Activated effector memory CD4-positive, alpha-beta T cell treated with Interleukin-2 at 50 U/mL for 16 hours (primary cell): ENCODE measurements around the gene PCLAF.
"Not testable (repeated sequence)": the region's sequence is repeated elsewhere in the genome, so short reads cannot be mapped to it uniquely, and the experiment has no call there.

ENCODE experiments used
- DNase-seq: peaks from one replicate; pipeline ENCODE4 v3.0.0-alpha.2; 2020

The PCLAF gene

DNA sequence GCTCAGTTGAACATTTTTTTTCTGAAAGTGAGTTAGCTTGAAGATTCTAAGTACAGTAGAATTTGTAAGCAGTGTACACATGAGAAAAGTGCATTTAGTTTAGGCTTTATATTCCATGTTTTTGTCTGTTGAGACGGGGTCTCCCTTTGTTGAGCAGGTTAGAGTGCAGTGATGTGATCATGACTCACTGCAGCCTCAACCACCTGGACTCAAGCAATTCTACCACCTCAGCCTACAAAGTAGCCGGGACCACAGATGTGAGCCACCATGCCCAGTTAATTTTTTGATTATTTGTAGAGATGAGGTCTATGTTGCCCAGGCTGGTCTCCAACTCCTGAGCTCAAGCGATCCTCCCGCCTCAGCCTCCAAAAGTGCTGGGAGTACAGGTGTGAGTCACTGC, 20.0 kb downstream of the PCLAF start:
- DNase-seq = no peak

DNA sequence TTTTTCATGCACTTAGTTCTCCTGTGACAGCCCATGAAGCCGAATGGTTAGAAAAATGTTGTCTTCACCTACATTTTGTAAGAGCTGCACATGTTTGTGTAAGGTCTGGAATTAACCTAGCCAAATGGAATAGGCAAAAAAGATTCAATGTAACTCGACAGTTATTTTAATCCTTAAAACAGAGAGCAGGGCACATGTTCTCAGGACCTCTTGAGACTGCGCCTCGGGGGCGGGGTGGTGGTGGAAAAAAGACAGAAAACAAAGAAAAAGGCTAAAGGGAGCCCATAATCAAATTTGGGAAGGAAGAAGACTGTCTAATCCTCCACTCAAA, 24.6 kb downstream of the PCLAF start:
- no peak for DNase-seq

DNA sequence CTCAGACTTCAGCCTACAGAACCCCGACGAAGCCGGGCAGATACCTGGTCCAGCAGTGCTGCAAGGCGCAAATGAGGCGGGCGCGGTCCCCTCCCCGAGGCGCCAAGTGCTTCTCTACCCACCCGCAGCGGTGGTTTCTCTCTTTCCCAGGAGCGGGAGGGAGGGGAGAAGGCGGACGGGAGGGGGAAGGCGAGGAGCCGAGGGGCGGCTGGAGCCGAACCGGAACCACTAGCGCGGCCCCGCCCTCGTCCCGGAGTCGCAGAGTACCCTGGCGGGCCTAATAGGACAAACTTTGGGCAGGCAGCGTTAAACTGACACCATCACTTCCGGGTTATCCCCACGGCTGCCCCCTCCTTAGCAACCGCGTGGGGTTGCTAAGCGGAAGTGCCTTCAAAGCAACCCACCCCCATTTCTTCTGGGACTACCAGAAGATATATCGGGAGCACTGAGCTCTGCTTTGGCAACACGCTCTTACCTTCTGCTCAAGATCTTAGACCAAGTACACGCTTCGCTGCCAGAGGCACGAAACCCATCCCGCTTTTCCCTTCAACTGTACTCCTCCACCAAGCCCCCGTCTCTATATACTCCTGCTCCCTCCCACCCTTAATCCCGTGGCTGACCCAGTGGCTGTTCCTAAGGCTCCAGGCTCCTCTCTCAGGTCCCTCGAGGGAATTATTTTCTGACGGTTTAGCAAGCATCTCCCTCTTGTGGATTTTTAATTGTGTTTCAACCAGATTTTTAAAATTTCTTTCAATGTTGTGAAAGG, 25.1 kb downstream of the PCLAF start, which contains the start of gene CSNK1G1:
CSNK1G1 (minus strand) TSS at position 230 of the 766 bp plus-strand sequence. CDS start 55,674 bp downstream, outside the sequence.
- DNase-seq = peak; percentile 86

DNA sequence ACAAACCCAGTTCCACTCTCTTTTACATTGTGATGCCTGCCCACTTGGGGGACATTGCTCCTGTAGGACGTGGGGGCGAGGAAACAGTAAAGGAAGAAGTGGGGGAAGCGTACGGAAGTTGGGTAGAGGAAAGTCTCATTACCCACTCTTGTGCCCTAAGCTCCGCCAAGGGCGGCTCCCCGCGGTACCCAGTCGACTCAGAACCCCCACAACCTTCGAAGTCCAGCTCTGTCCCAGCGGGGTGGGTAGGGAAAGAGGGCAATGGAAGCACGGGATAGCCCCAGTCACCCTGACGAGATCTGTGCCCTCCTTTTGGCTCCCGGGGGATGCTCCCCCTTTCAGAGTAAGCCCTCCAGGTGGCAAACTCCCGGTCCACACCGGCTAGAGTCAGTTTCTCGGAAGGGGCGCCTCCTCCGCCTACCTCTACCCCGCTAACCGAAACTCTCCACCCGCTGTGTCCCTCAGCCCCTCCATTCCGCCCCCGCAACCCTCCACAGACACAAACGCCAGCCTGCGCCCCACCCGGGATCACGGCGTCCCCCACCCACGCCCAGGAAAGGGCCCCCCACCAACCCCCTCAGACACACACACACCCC, 25.8 kb downstream of the PCLAF start:
- DNase-seq = no peak

DNA sequence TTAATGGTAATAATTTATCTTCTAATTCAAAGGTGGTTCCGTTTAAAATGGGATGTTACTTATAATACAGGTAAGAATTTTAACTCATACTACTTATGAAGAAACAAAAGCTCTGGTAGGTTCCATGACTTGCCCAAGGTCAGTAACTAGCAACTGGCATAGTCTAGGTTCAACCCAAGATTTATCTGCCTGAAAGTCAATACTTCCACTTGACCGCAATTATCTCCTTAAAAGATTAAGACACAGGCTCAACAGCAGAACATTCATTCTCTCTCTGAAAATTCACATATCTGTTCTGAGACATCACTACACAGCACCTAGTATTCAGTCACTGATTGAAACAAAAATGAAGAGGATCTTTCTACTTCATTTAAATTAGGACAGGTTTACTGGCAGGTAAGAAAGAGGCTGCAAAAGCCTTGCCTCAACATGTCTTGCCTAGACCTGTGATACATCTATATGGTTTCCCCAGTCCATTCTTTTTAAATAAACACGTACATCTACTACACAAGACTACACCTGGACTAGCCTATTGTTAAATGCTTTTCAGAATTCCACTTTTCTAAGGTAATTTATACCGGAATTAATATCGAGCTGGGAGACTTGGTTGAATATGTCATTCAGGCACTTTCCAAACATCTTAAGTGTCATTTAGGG, 26.4 kb downstream of the PCLAF start:
- no peak for DNase-seq

DNA sequence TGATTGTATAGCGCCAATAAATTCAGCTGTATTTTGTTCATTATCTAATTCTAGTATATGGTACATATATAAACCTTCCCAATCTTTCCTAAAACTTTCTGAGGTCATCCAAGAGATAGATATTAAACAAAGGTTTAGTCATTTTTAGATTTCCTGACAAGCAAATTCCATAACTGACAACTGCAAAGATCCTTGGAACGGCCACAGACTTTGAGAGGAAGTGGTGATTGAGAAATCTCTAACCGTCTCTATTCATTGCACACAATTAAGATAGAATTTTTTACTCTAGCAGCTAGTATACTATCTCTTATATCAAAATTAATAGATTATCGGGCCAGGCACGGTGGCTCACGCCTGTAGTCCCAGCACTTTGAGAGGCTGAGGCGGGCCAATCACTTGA, 30.0 kb downstream of the PCLAF start:
- DNase-seq = no peak

DNA sequence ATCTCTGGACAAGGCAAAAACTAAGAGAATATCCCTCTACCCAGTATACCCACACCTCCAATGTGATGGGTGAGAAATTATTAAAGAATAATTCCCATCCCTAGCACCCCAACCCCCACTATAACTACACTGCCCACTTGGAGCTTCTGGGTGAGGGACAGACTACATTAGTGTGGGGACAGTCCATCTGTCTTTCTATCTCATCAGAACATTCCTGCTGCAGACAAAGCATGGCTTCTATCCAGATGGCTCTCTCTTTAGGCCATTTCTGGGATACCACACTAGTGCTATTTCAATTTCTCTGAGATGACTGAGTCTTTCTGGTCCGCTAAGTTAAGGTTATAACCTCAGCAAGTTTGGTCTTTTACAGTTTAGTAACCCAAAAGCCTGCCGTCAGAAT, 31.9 kb downstream of the PCLAF start:
- DNase-seq = no peak

DNA sequence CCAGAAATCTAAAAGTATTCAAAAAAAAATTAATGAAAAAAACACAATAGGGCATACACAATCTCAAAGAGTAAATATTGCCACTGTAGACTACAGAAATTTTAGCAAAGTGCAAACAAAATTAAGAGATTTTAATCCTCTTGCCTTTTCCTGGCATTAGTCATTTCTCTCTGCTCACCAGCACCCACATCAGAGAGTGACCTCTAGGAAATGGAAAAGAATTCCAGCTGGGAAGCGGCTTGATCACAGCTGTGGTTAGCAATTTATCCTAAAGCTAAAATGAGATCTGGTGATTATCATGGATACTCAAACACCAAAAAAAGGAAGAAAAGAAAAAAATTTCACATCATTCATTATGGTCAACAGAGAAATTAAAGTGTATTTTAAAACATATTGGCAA, 32.8 kb downstream of the PCLAF start:
- no peak for DNase-seq

DNA sequence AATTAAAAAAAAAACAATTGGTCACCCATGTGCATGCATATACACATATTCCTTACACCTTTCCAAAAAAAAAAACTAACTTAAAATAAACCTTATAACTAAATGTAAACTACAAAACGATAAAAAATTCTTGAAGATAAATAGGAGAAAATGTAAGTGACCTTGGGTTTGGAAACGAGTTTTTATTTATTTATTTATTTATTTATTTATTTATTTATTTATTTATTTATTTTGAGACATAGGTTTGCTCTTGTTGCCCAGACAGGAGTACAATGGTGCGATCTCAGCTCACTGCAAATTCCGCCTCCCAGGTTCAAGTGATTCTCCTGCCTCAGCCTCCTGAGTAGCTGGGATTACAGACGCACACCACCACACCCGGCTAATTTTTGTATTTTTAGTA, 35.0 kb downstream of the PCLAF start:
- not testable (repeated sequence) for DNase-seq

DNA sequence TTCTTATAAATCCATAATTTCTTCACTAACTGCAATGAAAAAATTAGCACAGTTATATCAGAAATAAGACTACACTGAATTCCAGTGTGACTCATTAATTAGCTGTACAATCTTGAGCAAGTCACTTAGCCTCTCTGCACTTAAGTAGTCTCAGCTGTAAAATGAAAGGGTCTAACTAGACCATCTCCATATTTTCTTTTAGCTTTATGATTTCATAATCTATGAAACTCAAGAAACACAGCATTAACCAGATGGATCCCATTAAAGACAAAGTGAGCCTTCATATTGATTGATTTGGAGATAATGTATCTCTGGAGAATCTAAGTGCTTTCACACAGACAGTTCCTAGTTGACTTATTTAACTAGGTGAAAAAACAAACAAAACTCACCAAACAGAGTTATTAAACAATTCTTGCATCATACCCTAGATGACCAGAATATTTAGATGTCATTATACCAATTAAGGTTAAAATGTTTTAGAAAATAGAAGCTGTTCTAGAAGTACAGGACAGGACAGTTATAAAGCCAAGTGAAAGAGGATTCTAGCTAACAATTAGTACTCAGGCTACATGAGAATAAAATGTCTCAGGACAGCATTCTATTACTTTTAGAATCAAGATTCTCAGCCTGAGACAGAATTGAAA, 36.5 kb downstream of the PCLAF start:
- DNase-seq = no peak

DNA sequence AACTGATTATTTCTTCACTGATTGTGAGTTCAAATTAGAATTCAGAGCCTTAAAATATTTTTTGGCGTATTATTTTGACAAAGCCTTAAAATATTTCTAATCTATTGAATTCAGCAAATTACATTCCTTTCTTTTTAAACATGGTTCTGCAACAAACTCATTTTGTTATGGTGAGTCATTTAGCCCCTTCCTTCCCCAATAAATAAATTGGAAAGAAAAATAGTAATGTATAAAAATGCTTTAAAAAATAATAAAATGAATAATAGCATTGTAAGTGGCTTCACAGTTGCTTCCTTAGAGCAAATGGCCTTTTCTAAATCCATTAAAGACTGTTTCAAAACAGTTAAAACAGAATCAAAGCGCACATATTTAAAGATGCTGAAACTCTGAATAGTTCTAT, 37.4 kb downstream of the PCLAF start:
- DNase-seq = no peak

DNA sequence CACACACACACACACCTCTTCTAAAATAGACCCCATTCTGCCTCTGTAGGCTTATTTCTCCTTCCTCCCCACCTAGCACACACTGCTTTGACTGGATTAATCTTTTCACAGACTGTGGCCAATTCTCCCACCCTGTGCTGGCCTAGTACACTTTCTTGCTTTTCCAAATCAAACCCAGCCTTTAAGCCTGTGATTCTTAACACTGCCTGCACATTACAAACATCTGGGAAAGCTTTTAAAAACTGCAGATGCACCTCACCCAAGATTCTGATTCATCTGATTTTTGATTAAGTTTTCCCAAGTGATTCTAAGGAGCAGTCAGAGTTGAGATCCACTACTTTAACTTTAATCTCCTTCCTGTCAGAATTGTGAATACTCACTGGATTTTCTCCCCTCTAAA, 38.0 kb downstream of the PCLAF start:
- DNase-seq = no peak

DNA sequence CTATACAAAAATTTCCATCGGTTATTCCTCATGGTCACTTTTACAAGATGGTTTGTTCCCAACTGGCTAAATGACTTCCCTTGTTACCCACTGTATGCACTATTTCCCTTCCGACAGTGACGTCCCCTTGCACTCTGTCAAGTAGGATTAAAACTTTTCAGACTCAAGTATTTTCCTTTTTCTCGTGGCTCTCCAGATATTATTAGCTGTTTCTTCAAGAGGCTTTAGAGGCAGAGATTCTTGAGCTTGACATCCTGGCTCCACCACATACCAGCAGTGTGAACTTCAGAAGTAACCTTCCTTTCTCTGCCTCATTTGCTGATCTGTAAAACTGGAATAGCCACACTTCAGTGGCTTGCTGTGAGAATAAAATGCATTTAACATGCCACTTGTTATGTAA, 39.3 kb downstream of the PCLAF start:
- no peak for DNase-seq

DNA sequence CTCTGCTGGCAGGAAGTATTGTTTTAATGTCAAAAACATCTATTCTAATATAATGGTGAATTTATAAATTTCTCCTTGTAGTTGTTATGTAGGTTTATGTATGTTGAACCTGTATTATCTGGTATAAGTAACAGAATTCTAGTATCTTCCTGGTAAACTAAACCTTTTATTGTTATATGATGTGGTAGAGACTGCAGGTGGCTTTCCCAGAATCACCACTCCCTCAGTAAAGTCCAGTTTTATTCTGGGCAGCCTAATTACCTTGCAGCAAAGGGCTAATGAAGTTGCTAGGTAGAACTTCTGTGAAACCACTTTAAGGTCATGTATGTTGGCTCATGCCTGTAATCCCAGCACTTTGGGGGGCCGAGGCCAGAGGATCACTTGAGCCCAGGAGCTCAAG, 40.9 kb downstream of the PCLAF start:
- DNase-seq = no peak

DNA sequence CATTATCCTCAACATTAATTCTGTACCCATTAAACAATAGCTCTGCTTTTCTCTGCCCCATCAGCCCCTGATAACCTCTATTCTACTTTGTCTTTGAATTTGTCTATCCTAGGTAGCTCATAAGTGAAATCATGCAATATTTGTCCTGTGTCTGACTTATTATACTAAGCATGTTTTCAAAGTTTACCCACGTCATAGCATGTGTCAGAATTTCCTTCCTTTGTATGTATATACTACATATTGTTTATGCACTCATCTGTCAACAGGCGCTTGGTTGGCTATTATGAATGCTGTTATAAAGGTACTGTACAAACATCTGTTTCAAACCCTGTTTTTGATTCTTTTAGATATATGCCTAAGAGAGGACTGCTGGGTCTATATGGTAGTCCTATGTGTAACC, 43.5 kb downstream of the PCLAF start:
- DNase-seq = no peak

DNA sequence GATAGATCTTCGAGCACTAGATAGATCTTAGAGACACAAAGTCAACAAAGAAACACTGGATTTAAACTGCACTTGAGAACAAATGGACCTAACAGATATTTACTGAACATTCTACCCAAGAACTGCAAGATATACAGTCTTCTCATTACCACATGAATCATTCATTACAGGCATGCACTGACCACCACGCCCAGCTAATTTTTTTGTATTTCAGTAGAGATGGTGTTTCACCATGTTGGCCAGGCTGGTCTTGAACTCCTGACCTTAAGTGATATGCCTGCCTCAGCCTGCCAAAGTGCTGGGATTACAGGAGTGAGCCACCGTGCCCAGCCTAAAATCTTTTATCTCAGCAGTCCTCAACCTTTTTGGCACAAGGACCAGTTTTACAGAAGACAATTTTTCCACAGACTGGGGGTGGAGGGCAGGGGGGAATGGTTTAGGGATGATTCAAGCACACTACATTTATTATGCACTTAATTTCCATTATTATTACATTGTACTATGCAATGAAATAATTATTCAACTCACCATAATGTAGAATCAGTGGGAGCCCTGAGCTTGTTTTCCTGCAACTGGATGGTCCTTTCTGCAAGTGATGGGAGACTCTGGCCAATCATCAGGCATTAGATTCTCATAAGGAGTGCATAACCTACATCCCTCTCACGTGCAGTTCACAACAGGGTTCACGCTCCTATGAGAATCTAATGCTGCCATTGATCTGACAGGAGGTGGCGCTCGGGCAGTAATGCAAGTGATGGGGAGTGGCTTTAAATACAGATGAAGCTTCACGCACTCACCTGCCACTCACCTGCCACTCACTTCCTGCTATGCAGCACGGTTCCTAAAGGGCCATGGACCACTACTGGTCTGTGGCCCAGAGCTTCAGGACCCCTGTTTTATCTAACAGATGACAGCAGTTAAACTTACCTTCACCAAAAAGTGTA, 47.0 kb downstream of the PCLAF start:
- peak; percentile 34 for DNase-seq

DNA sequence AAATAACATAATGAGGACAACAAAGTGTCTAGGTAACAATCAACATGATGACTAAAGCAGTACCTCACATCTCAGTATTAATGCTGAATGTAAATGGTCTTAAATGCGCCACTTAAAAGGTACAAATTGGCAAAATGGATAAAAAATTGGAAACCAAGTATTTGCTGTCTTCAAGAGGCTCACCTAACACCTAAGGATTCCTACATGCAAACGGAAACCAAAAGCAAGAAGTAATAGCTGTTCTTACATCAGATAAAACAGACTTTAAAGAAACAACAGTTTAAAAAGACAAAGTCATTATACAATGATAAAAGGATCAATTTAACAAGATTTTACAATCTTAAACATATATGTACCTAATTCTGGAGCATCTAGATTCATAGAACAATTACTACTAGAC, 47.7 kb downstream of the PCLAF start:
- DNase-seq = no peak

DNA sequence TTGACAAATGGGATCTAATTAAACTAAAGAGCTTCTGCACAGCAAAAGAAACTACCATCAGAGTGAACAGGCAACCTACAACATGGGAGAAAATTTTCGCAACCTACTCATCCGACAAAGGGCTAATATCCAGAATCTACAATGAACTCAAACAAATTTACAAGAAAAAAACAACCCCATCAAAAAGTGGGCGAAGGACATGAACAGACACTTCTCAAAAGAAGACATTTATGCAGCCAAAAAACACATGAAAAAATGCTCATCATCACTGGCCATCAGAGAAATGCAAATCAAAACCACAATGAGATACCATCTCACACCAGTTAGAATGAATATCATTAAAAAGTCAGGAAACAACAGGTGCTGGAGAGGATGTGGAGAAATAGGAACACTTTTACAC, 49.6 kb downstream of the PCLAF start:
- not testable (repeated sequence) for DNase-seq

DNA sequence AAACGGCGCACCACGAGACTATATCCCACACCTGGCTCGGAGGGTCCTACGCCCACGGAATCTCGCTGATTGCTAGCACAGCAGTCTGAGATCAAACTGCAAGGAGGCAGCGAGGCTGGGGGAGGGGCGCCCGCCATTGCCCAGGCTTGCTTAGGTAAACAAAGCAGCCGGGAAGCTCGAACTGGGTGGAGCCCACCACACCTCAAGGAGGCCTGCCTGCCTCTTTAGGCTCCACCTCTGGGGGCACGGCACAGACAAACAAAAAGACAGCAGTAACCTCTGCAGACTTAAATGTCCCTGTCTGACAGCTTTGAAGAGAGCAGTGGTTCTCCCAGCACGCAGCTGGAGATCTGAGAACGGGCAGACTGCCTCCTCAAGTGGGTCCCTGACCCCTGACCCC, 54.3 kb downstream of the PCLAF start:
- not testable (repeated sequence) for DNase-seq

DNA sequence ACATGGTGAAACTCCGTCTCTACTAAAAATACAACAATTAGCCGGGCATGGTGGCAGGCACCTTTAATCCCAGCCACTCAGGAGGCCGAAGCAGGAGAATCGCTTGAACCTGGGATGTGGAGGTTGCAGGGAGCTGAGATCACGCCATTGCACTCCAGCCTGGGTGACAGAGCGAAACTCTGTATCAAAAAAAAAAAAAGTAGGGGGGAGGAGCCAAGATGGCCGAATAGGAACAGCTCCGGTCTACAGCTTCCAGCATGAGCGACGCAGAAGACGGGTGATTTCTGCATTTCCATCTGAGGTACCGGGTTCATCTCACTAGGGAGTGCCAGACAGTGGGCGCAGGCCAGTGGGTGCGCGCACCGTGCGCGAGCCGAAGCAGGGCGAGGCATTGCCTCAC, 54.8 kb downstream of the PCLAF start:
- not testable (repeated sequence) for DNase-seq

DNA sequence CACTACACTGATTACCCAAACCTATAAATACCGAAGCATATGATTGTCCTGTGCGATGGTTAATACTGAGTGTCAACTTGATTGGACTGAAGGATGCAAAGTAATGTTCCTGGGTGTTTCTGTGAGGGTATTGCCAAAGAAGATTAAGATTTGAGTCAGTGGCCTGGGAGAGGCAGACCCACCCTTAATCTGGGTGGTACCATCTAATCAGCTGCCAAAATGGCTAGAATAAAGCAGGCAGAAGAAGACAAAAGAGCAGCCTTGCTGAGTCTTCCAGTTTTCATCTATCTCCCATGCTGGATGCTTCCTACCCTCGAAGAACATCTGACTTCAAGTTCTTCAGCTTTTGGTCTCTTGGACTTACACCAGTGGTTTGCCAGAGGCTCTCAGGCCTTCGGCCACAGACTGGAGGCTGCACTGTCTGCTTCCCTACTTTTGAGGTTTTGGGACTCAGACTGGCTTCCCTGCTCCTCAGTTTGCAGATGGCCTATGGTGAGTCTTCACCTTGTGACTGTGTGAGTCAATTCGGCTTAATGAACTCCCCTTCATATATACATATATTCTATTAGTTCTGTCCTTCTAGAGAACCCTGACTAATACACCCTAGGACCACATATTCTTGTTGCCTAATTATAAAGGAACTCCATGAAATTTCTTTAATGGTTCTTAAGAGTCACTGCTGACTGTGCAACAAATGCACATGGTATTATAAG, 56.9 kb downstream of the PCLAF start:
- DNase-seq = no peak

DNA sequence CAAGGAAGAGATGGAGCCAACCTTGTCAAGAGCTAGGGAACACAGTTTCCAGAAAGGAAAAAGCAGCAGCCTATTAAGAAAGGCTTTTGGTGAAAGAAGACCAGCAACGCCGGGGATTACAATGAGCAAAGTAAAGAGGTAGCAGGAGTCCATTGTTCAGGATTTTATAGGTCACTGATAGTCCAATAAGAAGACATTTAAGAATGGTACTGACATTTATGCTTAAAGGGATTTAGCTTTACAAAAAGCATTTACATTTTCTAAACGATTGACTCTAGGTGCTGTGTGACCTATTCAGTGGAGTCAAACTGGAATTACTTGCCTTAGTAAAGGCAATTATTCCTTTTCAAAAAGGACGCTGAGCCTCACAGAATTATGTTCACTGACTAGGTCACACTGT, 66.0 kb downstream of the PCLAF start:
- DNase-seq = no peak
